HT1080 (cell line): ENCODE data around the gene C17orf107. TPM values are rescaled to one million over a fixed set of nuclear protein-coding genes. Genes with fewer than 3 reads are reported as not detected.
"Not testable (repeated sequence)": the region's sequence is repeated elsewhere in the genome, so short reads cannot be mapped to it uniquely, and the experiment has no call there.

Source experiments
- DNase-seq: peaks from one replicate; pipeline ENCODE4 v3.0.0-alpha.2; 2015; ENCODE audit warnings: low read depth
- total RNA-seq: library from RNA; depleted of rRNA; stranded (reverse); fragments of >200 nt; shearing (Covaris generic); gene quantifications from 2 replicates; pipeline ENCODE4 v1.2.3, GENCODE V29; 2014

Gene C17orf107
- total RNA-seq, 1 experiment from 2014 or later, result 0.48 TPM

GRCh38 chr17:4900231-4901107, 1.1 kb downstream of the C17orf107 start:
- no peak for DNase-seq

GRCh38 chr17:4901108-4901647, 1.8 kb downstream of the C17orf107 start:
- no peak for DNase-seq

DNA sequence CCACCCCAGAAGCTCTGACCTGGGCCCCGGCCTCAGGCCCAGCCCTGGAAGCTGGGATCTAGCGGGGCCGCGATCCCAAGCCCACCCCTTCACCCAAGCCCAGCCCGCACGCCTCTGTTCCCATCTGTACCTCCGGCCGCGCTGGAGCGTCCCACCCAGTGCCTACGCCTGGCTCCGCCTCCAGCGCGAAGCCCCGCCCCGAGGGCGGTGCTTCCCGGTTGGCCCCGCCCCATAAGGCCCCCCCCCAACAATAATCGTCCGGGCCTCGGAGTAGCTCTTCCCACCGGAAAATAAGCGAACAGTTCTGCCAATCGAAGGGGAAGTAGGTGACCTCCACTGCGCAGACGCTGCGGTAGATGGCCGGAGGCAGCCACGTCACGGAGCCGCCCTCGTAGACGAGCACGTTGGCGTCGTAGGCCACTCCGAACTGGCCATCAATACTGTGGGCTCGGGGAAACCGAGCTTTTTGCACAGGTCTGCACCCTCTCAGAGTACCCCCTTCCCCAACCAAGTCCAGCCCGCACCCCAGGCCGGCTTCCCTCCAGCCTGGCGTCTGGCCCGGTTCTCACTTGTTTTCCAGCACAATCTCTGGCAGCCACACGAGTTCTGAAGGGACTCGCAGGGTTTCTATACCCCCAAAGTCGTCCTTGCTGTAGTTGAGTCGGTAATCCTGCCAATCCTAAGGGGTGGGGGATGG, 2.5 kb downstream of the C17orf107 start:
- no peak for DNase-seq

DNA sequence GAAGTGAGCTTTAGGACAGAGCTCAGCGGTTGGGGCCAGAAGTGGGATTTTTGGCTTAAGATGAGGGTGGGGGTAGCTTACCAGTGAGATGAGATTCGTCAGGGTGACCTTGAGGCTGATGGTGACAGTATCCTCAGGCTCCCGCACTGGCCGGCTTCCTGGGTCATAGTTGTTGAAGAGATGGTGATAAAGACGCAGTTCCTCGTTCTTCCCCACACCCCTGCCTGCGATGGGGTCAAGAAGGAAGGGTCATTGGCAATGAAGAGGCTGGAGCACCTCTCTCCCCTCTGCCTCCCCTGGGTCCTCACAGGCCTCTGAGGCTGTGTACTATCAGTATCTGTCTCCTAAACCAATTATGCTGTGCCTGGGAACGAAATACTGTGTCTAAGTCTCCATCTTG, 3.2 kb downstream of the C17orf107 start:
- DNase-seq, result no peak

DNA sequence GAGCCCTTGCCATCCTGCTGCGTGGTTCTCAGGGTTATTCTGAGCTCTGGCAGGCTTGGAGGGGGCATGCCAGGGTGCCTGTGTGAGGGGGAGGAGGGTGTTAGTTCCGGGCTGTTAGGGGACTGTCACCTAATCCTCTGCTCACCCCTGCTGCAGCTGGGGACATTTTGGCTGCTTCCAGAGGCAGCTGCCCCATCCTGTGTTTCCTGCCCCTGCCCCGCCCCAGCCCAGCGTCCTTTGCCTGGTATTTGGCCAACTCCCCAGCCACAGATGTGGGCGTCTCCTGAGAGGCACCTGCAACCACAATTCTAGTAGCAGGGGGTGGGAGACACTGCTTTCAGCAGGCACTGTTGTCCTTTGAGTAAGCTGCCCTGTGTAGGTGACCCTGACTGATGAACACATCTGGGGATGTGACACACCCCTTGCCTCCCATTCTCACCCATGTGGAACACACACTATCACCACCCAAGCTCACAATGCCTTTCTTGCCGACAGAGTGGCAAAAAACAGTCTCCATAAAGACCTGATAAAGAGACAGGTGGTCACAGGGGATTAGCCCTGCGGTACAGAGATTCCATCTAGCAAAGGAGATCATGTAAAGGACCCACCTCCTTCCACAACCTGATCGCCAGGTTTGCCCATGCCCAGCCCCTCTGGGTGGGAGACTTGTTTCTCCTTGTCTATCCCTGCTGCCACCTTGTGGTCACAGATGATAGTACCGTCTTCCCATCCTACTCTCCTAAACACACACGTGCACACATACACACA, 3.9 kb downstream of the C17orf107 start, which contains the start of gene CHRNE:
CHRNE (minus strand) TSS at position 48 of the 768 bp plus-strand sequence; CDS start at position 13, 35 bp downstream.
- peak; percentile 74 for DNase-seq

- not testable (repeated sequence) for DNase-seq
These were observed 7.3 kb downstream of the C17orf107 start for GRCh38 chr17:4906642-4907041.

GRCh38 chr17:4908301-4908700, 9.0 kb downstream of the C17orf107 start:
- DNase-seq, result no peak

GRCh38 chr17:4908711-4909496, 9.6 kb downstream of the C17orf107 start:
- peak; percentile 89 for DNase-seq

DNA sequence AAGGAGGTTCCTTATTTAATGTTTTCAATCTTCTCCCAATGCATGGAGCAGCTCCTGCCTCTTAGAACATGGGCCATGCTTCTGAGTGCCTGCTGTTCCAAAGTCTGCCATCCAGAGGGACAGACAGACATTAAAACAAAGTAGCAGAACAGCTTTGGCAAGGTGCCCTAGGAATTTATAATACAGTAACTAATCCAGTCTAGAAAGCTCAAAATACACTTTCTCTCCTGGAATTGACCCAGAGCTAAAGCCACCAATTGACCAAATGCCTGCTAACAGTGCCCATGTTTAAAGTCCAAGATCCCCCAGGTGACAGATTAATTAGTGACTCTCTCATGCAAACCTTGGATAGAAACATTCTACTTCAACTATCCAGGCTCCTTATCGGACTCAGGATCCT, 14.7 kb downstream of the C17orf107 start:
- no peak for DNase-seq

DNA sequence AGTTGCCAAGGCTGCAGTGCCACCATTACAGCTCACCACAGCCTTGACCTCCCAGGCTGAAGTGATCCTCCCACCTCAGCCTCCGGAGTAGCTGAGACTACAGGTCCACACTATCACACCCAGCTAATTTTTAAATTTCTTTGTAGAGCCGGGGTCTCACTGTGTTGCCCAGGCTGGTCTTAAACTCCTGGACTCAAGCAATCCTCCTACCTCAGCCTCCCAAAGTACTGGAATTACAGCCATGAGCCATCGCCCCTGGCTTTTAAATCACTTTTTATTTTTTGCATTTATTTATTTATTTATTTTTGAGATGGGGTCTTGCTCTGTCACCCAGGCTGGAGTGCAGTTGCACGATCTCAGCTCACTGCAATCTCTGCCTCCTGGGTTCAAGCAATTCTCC, 15.2 kb downstream of the C17orf107 start:
- DNase-seq, result not testable (repeated sequence)

DNA sequence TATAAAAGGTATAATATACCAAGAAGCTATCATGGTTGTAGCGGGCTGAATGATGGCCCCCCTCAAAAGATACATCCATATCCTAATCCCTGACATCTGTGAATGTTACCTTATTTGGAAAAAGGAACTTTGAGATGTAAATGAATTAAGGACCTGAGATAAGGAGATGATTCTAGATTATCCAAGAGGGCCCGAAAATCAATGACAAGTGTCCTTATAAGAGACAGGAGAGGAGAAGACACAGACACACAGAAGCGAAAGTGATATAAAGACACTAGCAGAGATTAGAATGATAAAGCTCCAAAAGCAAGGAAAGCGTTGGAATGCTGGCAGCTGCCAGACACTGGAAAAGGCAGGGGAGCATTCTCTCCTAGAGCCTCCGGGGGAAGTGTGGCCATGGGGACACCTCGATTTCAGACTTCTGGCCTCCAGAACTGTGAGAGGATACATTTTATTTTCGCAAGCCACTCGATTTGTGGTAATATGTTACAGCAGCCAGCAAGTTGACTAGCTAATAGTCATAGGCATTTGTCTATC, 20.2 kb downstream of the C17orf107 start:
- no peak for DNase-seq

DNA sequence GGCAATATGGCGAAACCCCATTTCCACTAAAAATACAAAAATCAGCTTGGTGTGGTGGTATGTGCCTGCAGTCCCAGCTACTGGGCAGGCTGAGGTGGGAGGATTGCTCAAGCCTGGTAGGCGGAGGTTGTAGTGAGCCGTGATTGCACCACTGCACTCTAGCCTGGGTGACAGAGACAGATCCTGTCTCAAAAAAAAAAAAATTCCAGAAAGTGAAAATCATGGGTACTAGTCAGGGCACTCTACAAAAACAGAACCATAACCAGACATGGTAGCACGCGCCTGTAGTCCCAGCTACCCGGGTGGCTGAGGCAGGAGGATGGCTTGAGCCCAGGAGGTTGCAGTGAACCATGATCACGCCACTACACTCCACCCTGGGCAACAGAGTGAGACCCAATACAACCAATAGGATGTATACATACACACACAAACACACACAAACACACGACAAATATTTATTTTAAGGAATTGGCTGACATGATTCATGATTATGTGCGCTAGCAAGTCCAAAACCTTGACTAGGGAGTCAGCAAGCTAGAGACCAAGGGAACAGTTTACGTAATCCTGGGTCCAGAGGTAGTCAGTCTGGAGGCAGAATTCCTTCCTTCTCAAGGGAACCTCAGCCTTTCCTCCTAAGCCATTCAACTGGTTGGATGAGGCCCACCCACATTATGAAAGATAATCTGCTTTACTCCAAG, 21.2 kb downstream of the C17orf107 start:
- DNase-seq, result no peak

- DNase-seq, result no peak
These were observed 22.0 kb downstream of the C17orf107 start for GRCh38 chr17:4921320-4921719.

DNA sequence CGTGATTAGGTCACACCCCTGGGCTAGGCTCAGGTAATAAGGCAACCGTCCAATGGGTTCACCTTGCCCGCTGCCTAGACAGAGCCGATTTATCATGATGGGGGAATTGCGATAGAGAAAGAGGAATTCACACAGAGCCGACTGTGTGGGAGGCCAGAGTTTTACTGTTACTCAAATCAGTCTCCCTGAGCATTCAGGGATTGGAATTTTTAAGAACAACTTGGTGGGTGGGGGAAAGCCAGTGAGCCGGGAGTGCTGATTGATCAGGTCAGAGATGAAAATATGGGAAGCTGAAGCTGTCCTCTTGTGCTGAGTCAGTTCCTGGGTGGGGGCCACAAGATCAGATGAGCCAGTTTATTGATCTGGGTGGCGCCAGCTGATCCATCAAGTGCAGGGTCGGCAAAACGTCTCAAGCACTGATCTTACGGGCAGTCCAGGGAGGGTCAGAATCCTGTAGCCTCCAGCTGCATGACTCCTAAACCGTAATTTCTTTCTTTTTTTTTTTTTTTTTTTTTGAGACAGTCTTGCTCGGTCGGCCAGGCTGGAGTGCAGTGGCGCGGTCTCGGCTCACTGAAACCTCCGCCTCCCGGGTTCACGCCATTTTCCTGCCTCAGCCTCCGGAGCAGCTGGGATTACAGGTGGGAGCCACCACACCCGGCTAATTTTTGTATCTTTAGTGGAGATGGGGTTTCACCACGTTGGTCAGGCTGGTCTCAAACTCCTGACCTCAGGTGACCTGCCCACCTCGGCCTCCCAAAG, 27.4 kb downstream of the C17orf107 start:
- not testable (repeated sequence) for DNase-seq

DNA sequence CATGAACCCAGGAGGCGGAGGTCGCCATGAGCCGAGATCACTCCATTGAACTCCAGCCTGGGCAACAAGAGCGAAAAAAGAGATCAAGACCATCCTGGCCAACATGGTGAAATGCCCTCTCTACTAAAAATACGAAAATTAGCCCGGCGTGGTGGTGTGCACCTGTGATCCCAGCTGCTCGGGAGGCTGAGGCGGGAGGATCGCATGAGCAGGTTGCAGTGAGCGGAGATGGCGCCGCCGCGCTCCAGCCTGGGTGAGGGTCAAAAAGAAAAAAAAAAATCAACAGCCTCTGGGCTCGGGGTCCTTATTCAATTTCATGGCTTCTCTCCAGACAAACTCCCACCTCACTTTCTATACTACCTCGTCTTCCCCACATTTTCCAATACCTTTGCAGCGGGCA, 29.5 kb downstream of the C17orf107 start:
- DNase-seq, result no peak

DNA sequence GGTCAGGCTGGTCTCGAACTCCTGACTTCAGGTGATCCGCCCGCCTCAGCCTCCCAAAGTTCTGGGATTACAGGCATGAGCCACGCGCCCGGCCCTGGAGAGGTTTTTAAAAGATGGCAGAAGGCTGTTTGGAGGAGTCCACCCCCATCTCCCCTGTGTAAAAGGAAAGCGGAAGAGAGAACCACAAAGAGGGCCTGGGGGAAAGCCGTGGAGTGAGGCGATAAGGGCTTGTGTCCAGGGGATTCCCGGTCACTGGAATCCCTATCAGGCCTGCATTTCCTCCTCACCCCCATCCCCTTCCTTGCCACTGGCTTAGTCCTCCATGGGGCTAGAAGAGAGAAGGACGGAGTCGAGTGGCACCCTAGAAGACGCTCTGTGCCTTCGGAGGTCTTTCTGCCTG, 32.6 kb downstream of the C17orf107 start, which contains the start of gene GP1BA:
GP1BA (plus strand) TSS at position 315 of the 400 bp plus-strand sequence. CDS start 328 bp downstream, outside the sequence.
- no peak for DNase-seq

- no peak for DNase-seq
These were observed 33.4 kb downstream of the C17orf107 start for GRCh38 chr17:4932756-4933155.

GRCh38 chr17:4933646-4934045, 34.3 kb downstream of the C17orf107 start:
- DNase-seq, result no peak
